B cell (primary cell): ENCODE data around the gene LBR. TPM values are rescaled to one million over a fixed set of nuclear protein-coding genes. Genes with fewer than 3 reads are reported as not detected.
A peak's percentile ranks its signal among the peaks of the same experiment; 100 is the strongest.

Experiments used
- ATAC-seq: fragments of 200-7000 bp; cut with Tn5 transposase; one replicate; pipeline ENCODE4 v1.10.0; 2021; ENCODE audit warnings: low read depth, mild to moderate bottlenecking, moderate number of reproducible peaks, moderate library complexity
- CTCF ChIA-PET: fragments of 350-600 bp; sonication (Branson Sonifier 250); formaldehyde crosslinking; loops from one replicate; lab custom pipeline; 2021; ENCODE audit warnings: antibody characterized with exemption, inconsistent platforms; lab: Charles Lee
- POLR2A ChIA-PET: fragments of 350-600 bp; sonication (Branson Sonifier 250); formaldehyde crosslinking; loops from one replicate; lab custom pipeline; 2021; ENCODE audit warnings: antibody characterized with exemption; lab: Charles Lee
- DNase-seq: peaks from one replicate; pipeline ENCODE4 v3.0.0; 2013
- H2AFZ ChIP-seq: 2 replicates; pipeline ENCODE4 v1.6.1; 2012; ENCODE audit warnings: mild to moderate bottlenecking, low read depth, low read length; ENCODE audit not compliant: insufficient read depth, poor library complexity, severe bottlenecking
- H3K27ac ChIP-seq, 2 donors: 1 replicate in 1 of 2; 2 replicates in 1 of 2; pipeline ENCODE4 v1.5.1; 2012 to 2013; ENCODE audit warnings: low read length in 2 of 2, mild to moderate bottlenecking in 2 of 2, moderate library complexity in 1 of 2
- H3K27me3 ChIP-seq, 4 experiments: fragments of 200-600 bp in 1 of 4; sonication (generic) in 1 of 4; replicated peaks in 1 of 4; 1 replicate in 2 of 4; 2 replicates in 2 of 4; pipeline versions ENCODE4 v1.6.1 to v1.7.0; 2013 to 2016; ENCODE audit warnings: low read length in 3 of 4, mild to moderate bottlenecking in 2 of 4, mixed read lengths in 1 of 4, moderate library complexity in 1 of 4; ENCODE audit not compliant: insufficient read depth in 4 of 4, control insufficient read depth in 3 of 4; ENCODE audit errors: control extremely low read depth in 1 of 4
- H3K36me3 ChIP-seq, 2 experiments: replicated peaks in 1 of 2; 1 replicate in 1 of 2; 2 replicates in 1 of 2; pipeline versions ENCODE4 v1.6.1 to v1.7.1; 2013; ENCODE audit warnings: low read length in 1 of 2; ENCODE audit not compliant: insufficient read depth in 2 of 2, control insufficient read depth in 1 of 2; ENCODE audit errors: control extremely low read depth in 1 of 2, extremely low read depth in 1 of 2
- H3K4me1 ChIP-seq, 2 donors: fragments of 200-600 bp in 1 of 2; sonication (generic) in 1 of 2; 1 replicate in 1 of 2; 2 replicates in 1 of 2; pipeline versions ENCODE4 v1.5.1 to v1.6.1; 2013 to 2017; ENCODE audit warnings: low read length in 2 of 2; ENCODE audit not compliant: control insufficient read depth in 2 of 2, insufficient read depth in 2 of 2
- H3K4me2 ChIP-seq: replicated peaks from 2 replicates; pipeline ENCODE3; 2012; ENCODE audit warnings: mild to moderate bottlenecking, low read depth, low read length; ENCODE audit not compliant: poor library complexity, severe bottlenecking
- H3K4me3 ChIP-seq, 5 experiments: fragments of 200-600 bp in 1 of 5; sonication (generic) in 1 of 5; 1 replicate in 3 of 5; 2 replicates in 2 of 5; pipeline versions ENCODE4 v1.5.1 to v1.7.0; 2011 to 2016; ENCODE audit warnings: low read length in 4 of 5, mild to moderate bottlenecking in 4 of 5, low read depth in 2 of 5, control low read depth in 1 of 5, moderate library complexity in 1 of 5; ENCODE audit not compliant: insufficient read depth in 1 of 5; ENCODE audit errors: control extremely low read depth in 1 of 5, extremely low read depth in 1 of 5
- H3K79me2 ChIP-seq: fragments of 200-600 bp; sonication (generic); one replicate; pipeline ENCODE4 v1.6.0; 2016; ENCODE audit warnings: low read length; ENCODE audit not compliant: control insufficient read depth, insufficient read depth
- H3K9ac ChIP-seq: fragments of 200-600 bp; sonication (generic); 2 replicates; pipeline ENCODE4 v1.6.1; 2017; ENCODE audit warnings: mild to moderate bottlenecking, low read length, moderate library complexity
- H3K9me3 ChIP-seq, 3 donors: one replicate each; pipeline versions ENCODE4 v1.6.1 to v1.7.1; 2013; ENCODE audit warnings: low read length in 2 of 3; ENCODE audit not compliant: control insufficient read depth in 2 of 3, insufficient read depth in 1 of 3; ENCODE audit errors: control extremely low read depth in 1 of 3
- H4K20me1 ChIP-seq: 2 replicates; pipeline ENCODE4 v1.6.0; 2012; ENCODE audit warnings: mild to moderate bottlenecking, low read length; ENCODE audit not compliant: insufficient read depth, control insufficient read depth, poor library complexity, severe bottlenecking
- H3K27ac Mint-ChIP-seq: one replicate; pipeline ENCODE4 v1.8.0; 2021; ENCODE audit warnings: mixed read lengths
- H3K27me3 Mint-ChIP-seq: one replicate; pipeline ENCODE4 v1.8.0; 2021; ENCODE audit warnings: mixed read lengths
- H3K4me1 Mint-ChIP-seq: one replicate; pipeline ENCODE4 v1.8.0; 2021; ENCODE audit warnings: mixed read lengths
- H3K4me3 Mint-ChIP-seq: one replicate; pipeline ENCODE4 v1.8.0; 2021; ENCODE audit warnings: mixed read lengths
- H3K9me3 Mint-ChIP-seq: one replicate; pipeline ENCODE4 v1.8.0; 2022; ENCODE audit warnings: mixed read lengths; ENCODE audit not compliant: insufficient read depth
- CTCF ChIP-seq: fragments of 200-600 bp; IDR thresholded peaks from one replicate; pipeline ENCODE4 v1.8.0; 2022; ENCODE audit warnings: antibody characterized with exemption, mild to moderate bottlenecking
- EZH2 ChIP-seq: IDR thresholded peaks from 2 replicates; pipeline ENCODE4 v1.6.1; 2012; ENCODE audit warnings: borderline replicate concordance, low read depth, mild to moderate bottlenecking, moderate library complexity, low read length; ENCODE audit not compliant: insufficient read depth, poor library complexity, severe bottlenecking
- WGBS: methylation state at CpG from one replicate; pipeline ENCODE4 v1.1.5; 2013; ENCODE audit warnings: missing lambda C conversion rate; ENCODE audit not compliant: insufficient coverage; 5-methylcytosine and 5-hydroxymethylcytosine counted together
- intact Hi-C: fragments of 100-400 bp; cut with micrococcal nuclease; formaldehyde crosslinking; loops from one replicate; pipeline ENCODE4 v1.10.0; 2022
- polyA plus RNA-seq: library from polyadenylated mRNA; depleted of rRNA; stranded (reverse); fragments of >200 nt; gene quantifications from 2 replicates; pipeline ENCODE4 v1.2.3, GENCODE V29; 2012
- total RNA-seq, 2 donors: library from RNA; stranded (reverse); fragments of 120-200 nt in 1 of 2; gene quantifications; 1 replicate in 1 of 2; 2 replicates in 1 of 2; pipeline versions ENCODE4 v1.2.3 to v1.2.4, GENCODE V29; 2013 to 2022

Gene LBR
- total and polyA plus RNA-seq, 2 donors (not counting 1 experiment from before 2014, with no cell fraction given), result 19.3 to 167 TPM

DNA sequence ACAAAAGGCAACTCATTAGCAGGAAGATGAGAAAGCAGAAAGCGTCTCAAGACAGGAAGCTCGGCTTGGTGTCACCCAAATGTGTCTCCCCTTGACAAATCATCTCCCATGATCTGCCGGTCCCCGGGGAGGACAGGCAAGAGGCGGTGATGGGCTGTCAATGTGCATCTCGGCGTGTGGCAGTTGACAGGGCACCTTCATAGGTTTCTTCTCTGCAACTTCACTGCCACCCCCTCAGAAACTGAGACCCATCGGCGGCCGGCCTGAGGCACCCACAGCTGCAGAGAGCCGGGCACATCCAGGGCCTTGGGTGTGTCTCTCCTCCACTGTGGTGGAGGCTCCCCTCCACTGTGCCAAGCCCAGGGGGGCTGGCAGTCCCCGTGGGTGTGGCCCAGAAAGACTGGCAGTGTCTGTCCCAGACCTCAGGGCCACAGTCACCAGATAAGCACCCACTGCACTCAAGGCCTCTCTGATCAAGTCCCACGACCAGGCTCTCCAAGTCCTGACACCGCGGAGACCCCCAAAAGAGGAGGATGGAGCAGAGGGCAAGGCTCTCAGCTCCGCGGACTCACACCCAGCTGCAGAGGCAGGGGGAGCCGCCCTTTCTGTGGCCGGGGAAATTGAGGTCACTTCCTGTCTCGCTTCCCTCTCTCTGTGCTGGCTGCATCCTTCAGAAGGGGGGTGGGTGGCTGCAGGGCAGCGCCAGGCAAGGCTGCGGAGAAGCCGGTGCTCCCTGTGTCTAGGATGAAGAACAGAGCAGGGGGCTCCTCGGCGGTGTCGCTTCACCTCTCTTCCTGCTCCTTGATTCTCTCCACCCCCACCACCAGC, 39.6 kb upstream of the LBR start:
- no peaks in the 10 kb centered on the region for H4K20me1 ChIP-seq
- Mint-ChIP-seq H3K27me3 (no peaks in the 10 kb centered on the region), H3K9me3 (no peaks in the 10 kb centered on the region), H3K27ac (peak overlapping the region; percentile 97), H3K4me1 (peaks cover 37% of the 10 kb centered on the region), H3K4me3 (peak overlapping the region; percentile 91)
- peak overlapping the region; percentile 85 for H3K4me2 ChIP-seq
- H3K79me2 ChIP-seq, result no peaks in the 10 kb centered on the region
- under 1% methylated on average over 21 of the region's 26 CpGs for WGBS
- H3K4me3 ChIP-seq, result peak overlapping the region; percentile 68 to 83 (median 73)
- ATAC-seq (peak; percentile 88), DNase-seq (peak; percentile 92)
- H3K36me3 ChIP-seq, result no peaks in the 10 kb centered on the region
- TF ChIP-seq CTCF (no peak), EZH2 (no peak)
- H2AFZ ChIP-seq, result peak overlapping the region; percentile 83
- POLR2A ChIA-PET, result interaction anchor here (0.5 to 3.0 kb wide), 16 partner anchors 11 to 620 kb away, joined by 3 to 37 read pairs (median 4); partner anchors contain the start of genes H3-3A, LBR, PYCR2 and SDE2
- peak overlapping the region; percentile 82 to 97 for H3K27ac ChIP-seq
- H3K4me1 ChIP-seq, result peaks cover 15 to 34% of the 10 kb centered on the region in 2 donors
- CTCF ChIA-PET, result interaction anchor here (0.6 to 4.0 kb wide), 16 partner anchors 10 to 598 kb away, joined by 3 to 20 read pairs (median 7); partner anchors contain the start of genes LBR, SRP9 and TMEM63A
- intact Hi-C loops, result loop anchor here (1.0 to 5.0 kb wide), 9 partner anchors 13 to 940 kb away; partner anchors contain the start of genes H3-3A, LBR, PARP1 and PYCR2
- no peaks in the 10 kb centered on the region for H3K9me3 ChIP-seq
- no peaks in the 10 kb centered on the region for H3K27me3 ChIP-seq
- H3K9ac ChIP-seq, result peak overlapping the region; percentile 74
